HL-60/S4 (cell line): ENCODE data around the gene UMAD1.

Source experiments
- in situ Hi-C: fragments of 300-500 bp; cut with MboI; formaldehyde crosslinking; loops from 2 replicates; pipeline ENCODE4 v1.14.3; 2022; ENCODE audit warnings: low sequenced_read_pairs

The UMAD1 gene

GRCh38 chr7:7640221-7641128 is at the start of gene UMAD1:
Gene UMAD1, plus strand, starts transcription at chr7:7640752. Its CDS starts 32,620 bp downstream, at chr7:7673372.
- in situ Hi-C loops, result no loop called here

GRCh38 chr7:7595451-7595850 is 45.1 kb upstream of the UMAD1 start:
- in situ Hi-C loops, result no loop called here

- in situ Hi-C loops, result no loop called here
These were observed 44.4 kb upstream of the UMAD1 start for GRCh38 chr7:7596176-7596575.

- in situ Hi-C loops, result no loop called here
These were observed 33.5 kb upstream of the UMAD1 start for GRCh38 chr7:7607010-7607409.

- in situ Hi-C loops, result no loop called here
These were observed 31.2 kb upstream of the UMAD1 start for GRCh38 chr7:7609330-7609729.

- in situ Hi-C loops, result no loop called here
These were observed 28.0 kb upstream of the UMAD1 start for GRCh38 chr7:7612519-7612918.

GRCh38 chr7:7613210-7613609 is 27.3 kb upstream of the UMAD1 start:
- in situ Hi-C loops, result no loop called here

- in situ Hi-C loops, result no loop called here
These were observed 26.4 kb upstream of the UMAD1 start for GRCh38 chr7:7614018-7614741.

- in situ Hi-C loops, result no loop called here
These were observed 23.0 kb upstream of the UMAD1 start for GRCh38 chr7:7617550-7617949.

GRCh38 chr7:7618410-7618809 is 22.1 kb upstream of the UMAD1 start:
- in situ Hi-C loops, result no loop called here

- in situ Hi-C loops, result no loop called here
These were observed 20.3 kb upstream of the UMAD1 start for GRCh38 chr7:7620236-7620635.

GRCh38 chr7:7620644-7621210 is 19.8 kb upstream of the UMAD1 start:
- in situ Hi-C loops, result no loop called here

- in situ Hi-C loops, result no loop called here
These were observed 12.1 kb upstream of the UMAD1 start for GRCh38 chr7:7628476-7628875.

GRCh38 chr7:7630626-7631329 is 9.8 kb upstream of the UMAD1 start:
- in situ Hi-C loops, result no loop called here

- in situ Hi-C loops, result no loop called here
These were observed 1.1 kb upstream of the UMAD1 start for GRCh38 chr7:7639421-7639820.

- in situ Hi-C loops, result no loop called here
These were observed 718 bp upstream of the UMAD1 start for GRCh38 chr7:7639847-7640220.

GRCh38 chr7:7641129-7641663 is 644 bp downstream of the UMAD1 start:
- in situ Hi-C loops, result no loop called here

- in situ Hi-C loops, result no loop called here
These were observed 1.5 kb downstream of the UMAD1 start for GRCh38 chr7:7642081-7642480.

GRCh38 chr7:7647495-7648036 is 7.0 kb downstream of the UMAD1 start:
- in situ Hi-C loops, result no loop called here

- in situ Hi-C loops, result no loop called here
These were observed 10.2 kb downstream of the UMAD1 start for GRCh38 chr7:7650682-7651206.
